PFSK-1 (cell line): Measurements from ENCODE around the gene CCK.

ENCODE experiments used
- POLR2AphosphoS5 ChIP-seq: IDR thresholded peaks from 2 replicates; pipeline ENCODE4 v1.6.1; 2012; ENCODE audit warnings: low read depth, mild to moderate bottlenecking, control low read depth, low read length, moderate library complexity
- SIN3A ChIP-seq: IDR thresholded peaks from 2 replicates; pipeline ENCODE4 v1.6.1; 2012; ENCODE audit warnings: mild to moderate bottlenecking, low read length, moderate library complexity, borderline replicate concordance; ENCODE audit not compliant: insufficient read depth

- TF ChIP-seq POLR2AphosphoS5 (no peak), SIN3A (no peak)
Measured at GRCh38 chr3:42226470-42227425, 39.2 kb downstream of the CCK start.
